H7 (cell line): ENCODE results near the gene REEP2. TPM values are rescaled to one million over a fixed set of nuclear protein-coding genes. Genes with fewer than 3 reads are reported as not detected.
A peak's percentile ranks its signal among the peaks of the same experiment; 100 is the strongest.
"Not testable (repeated sequence)": the region's sequence is repeated elsewhere in the genome, so short reads cannot be mapped to it uniquely, and the experiment has no call there.

Experiments
- DNase-seq: peaks from one replicate; pipeline ENCODE4 v3.0.0; 2012
- H3K27me3 ChIP-seq: 2 replicates; pipeline ENCODE4 v1.6.0; 2011; ENCODE audit warnings: mild to moderate bottlenecking, low read length; ENCODE audit not compliant: control insufficient read depth, insufficient read depth
- H3K36me3 ChIP-seq: replicated peaks from 2 replicates; pipeline ENCODE4 v1.5.1; 2011; ENCODE audit warnings: low read length; ENCODE audit not compliant: control insufficient read depth, insufficient read depth
- H3K4me3 ChIP-seq: 2 replicates; pipeline ENCODE4 v1.5.1; 2011; ENCODE audit warnings: low read depth, mild to moderate bottlenecking, control low read depth, low read length, moderate library complexity; ENCODE audit not compliant: insufficient read depth
- total RNA-seq: library from RNA; depleted of rRNA; stranded (reverse); fragments of >200 nt; shearing (Covaris generic); gene quantifications from 2 replicates; pipeline ENCODE4 v1.2.3, GENCODE V29; 2014

The REEP2 gene
- total RNA-seq, 1 experiment from 2014 or later, result 20.3 TPM

DNA sequence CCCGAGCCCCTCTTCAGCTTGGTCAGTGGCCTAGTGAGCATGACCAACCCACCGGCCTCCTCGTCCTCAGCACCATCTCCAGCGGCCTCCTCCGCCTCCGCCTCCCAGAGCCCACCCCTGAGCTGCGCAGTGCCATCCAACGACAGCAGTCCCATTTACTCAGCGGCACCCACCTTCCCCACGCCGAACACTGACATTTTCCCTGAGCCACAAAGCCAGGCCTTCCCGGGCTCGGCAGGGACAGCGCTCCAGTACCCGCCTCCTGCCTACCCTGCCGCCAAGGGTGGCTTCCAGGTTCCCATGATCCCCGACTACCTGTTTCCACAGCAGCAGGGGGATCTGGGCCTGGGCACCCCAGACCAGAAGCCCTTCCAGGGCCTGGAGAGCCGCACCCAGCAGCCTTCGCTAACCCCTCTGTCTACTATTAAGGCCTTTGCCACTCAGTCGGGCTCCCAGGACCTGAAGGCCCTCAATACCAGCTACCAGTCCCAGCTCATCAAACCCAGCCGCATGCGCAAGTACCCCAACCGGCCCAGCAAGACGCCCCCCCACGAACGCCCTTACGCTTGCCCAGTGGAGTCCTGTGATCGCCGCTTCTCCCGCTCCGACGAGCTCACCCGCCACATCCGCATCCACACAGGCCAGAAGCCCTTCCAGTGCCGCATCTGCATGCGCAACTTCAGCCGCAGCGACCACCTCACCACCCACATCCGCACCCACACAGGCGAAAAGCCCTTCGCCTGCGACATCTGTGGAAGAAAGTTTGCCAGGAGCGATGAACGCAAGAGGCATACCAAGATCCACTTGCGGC is 28.2 kb downstream of the REEP2 start:
- peaks cover 24% of the 10 kb centered on the region for H3K27me3 ChIP-seq
- peak; percentile 48 for DNase-seq
- no peak overlapping the region; the same call in 1 of the 2 replicates for H3K4me3 ChIP-seq
- H3K36me3 ChIP-seq, result no peaks in the 10 kb centered on the region; the same call in 1 of the 2 replicates

DNA sequence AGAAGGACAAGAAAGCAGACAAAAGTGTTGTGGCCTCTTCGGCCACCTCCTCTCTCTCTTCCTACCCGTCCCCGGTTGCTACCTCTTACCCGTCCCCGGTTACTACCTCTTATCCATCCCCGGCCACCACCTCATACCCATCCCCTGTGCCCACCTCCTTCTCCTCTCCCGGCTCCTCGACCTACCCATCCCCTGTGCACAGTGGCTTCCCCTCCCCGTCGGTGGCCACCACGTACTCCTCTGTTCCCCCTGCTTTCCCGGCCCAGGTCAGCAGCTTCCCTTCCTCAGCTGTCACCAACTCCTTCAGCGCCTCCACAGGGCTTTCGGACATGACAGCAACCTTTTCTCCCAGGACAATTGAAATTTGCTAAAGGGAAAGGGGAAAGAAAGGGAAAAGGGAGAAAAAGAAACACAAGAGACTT is 28.9 kb downstream of the REEP2 start:
- Histone ChIP-seq H3K27me3 (peaks cover 24% of the 10 kb centered on the region), H3K4me3 (no peak overlapping the region), H3K36me3 (no peaks in the 10 kb centered on the region; the same call in 1 of the 2 replicates)
- DNase-seq, result peak; percentile 26

DNA sequence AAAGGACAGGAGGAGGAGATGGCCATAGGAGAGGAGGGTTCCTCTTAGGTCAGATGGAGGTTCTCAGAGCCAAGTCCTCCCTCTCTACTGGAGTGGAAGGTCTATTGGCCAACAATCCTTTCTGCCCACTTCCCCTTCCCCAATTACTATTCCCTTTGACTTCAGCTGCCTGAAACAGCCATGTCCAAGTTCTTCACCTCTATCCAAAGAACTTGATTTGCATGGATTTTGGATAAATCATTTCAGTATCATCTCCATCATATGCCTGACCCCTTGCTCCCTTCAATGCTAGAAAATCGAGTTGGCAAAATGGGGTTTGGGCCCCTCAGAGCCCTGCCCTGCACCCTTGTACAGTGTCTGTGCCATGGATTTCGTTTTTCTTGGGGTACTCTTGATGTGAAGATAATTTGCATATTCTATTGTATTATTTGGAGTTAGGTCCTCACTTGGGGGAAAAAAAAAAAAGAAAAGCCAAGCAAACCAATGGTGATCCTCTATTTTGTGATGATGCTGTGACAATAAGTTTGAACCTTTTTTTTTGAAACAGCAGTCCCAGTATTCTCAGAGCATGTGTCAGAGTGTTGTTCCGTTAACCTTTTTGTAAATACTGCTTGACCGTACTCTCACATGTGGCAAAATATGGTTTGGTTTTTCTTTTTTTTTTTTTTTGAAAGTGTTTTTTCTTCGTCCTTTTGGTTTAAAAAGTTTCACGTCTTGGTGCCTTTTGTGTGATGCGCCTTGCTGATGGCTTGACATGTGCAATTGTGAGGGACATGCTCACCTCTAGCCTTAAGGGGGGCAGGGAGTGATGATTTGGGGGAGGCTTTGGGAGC is 29.5 kb downstream of the REEP2 start:
- no peak for DNase-seq
- Histone ChIP-seq H3K4me3 (no peak overlapping the region), H3K27me3 (peaks cover 24% of the 10 kb centered on the region), H3K36me3 (no peaks in the 10 kb centered on the region; the same call in 1 of the 2 replicates)

DNA sequence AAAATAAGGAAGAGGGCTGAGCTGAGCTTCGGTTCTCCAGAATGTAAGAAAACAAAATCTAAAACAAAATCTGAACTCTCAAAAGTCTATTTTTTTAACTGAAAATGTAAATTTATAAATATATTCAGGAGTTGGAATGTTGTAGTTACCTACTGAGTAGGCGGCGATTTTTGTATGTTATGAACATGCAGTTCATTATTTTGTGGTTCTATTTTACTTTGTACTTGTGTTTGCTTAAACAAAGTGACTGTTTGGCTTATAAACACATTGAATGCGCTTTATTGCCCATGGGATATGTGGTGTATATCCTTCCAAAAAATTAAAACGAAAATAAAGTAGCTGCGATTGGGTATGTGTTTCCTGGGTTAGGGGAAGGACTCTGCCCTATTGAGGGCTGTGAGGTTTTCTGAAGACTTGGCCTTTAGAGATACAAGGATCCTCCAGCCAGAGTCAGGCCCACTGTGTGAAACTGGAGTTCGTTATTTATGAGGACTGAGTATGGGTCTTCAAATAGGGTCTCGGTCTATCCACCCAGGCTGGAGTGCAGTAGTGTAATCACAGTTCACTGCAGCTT is 30.2 kb downstream of the REEP2 start:
- H3K36me3 ChIP-seq, result no peaks in the 10 kb centered on the region; the same call in 1 of the 2 replicates
- DNase-seq, result peak; percentile 30
- H3K4me3 ChIP-seq, result no peak overlapping the region

DNA sequence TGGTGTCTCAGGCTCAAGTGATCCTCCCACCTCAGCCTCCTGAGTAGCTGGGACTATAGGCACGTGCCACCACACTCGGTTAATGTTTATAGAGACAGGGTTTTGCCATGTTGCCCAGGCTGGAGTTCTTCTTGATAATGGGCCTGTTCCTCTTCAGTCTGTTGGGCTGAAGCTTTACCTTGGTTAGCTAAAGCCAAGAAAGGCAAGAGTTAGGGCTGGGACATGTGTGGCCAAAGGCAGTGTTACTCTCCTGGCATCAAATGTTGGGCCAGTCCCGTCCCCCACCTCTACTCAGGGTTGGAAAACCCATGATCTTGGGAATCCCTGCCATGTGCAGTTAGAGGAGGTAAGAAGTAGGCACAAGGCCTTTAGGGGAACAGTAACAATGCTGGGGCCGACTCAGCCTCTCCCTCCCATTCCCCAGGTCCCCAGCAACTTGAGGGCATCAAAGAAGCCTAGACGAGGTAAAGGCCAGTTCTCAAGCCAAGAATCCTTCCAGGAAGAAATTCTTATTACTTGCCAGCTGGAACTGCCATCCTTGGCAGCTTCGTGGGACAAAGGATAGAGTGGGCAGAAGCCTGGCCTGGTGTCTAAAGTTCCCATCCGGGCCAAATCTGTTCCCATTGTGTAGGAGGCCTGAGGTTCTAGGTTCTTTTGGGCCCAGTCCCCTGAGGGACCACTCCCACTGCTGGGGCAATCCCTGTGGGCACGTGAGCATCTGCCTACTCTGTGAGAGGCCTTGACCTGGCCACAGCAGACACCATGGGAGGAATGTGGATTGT is 30.9 kb downstream of the REEP2 start:
- no peaks in the 10 kb centered on the region; the same call in 1 of the 2 replicates for H3K36me3 ChIP-seq
- no peak for DNase-seq
- no peak overlapping the region for H3K4me3 ChIP-seq
- H3K27me3 ChIP-seq, result peaks cover 24% of the 10 kb centered on the region

More for the DNA sequence above, 30.2 kb downstream of the REEP2 start:
- peaks cover 24% of the 10 kb centered on the region for H3K27me3 ChIP-seq

DNA sequence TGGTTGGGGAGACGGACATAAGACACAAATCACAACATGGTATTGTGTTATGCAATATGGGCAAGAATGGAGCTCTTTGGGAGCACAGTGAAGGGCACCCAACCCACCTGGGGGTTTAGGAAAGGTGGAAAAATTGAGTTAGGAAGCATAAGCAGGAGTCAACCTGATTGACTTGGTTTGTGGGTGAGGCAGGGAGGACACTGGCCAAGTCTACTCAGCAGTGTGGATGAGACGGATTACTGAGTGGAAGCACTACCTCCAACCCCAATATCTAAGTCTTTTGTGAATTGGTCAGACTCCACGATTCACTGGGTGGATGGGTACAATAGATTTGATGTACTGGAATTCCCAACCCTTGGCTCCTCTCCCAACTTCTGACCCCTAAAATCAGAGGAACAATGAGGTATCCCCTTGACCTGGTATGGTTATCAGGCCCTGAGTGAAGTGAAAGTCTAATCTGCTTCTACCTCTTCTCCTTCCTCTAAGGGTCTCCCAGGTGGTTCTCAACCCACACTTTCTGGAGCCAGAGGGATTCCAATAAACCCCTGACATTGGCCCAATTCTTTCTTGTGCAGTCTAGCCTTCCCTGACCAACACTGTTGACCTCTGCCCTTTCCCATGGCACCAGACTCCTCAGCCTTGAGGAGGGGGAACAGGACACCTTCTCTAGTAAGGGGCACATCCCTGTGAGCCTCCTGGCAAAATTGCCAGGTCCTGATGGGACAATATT is 31.6 kb downstream of the REEP2 start:
- Histone ChIP-seq H3K27me3 (peaks cover 24% of the 10 kb centered on the region), H3K4me3 (no peak overlapping the region), H3K36me3 (no peaks in the 10 kb centered on the region; the same call in 1 of the 2 replicates)
- no peak for DNase-seq

DNA sequence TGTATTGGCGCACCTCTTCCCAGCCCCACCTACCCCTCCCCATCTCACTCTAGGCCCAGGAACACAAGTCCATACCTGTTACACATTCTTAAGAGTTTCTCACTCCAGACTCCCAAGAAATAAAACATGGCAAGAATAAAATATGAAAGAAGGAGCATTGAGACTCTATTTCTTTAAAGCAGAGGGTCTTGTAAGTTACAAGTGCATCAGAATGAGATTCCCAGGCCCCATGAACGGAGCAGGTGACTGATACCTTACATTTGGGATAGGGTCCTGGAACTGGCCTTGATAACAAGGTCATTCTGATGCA is 32.1 kb downstream of the REEP2 start:
- DNase-seq, result no peak
- Histone ChIP-seq H3K27me3 (peaks cover 18% of the 10 kb centered on the region), H3K36me3 (no peaks in the 10 kb centered on the region; the same call in 1 of the 2 replicates), H3K4me3 (no peak overlapping the region)

DNA sequence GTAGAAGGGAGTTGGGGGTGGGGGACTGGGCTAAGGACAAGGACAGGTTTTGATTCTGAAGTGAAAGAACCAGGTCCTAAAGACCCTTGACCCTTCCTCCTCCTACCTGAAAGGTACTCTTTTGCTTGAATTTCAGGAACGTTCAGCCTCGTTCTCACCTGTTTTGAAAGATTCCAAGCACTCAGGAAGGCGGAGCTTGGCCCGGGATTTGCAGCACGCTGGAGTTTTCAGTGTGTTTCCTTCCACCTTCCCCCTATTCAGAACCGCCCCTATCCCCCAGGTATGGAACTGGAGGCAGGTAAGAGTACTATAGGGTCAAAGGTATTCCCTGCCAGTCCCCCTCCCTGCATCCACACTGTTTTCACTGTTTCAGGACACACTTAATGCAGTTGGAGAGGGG is 33.5 kb downstream of the REEP2 start:
- peak; percentile 67 for DNase-seq
- Histone ChIP-seq H3K27me3 (peaks cover 5% of the 10 kb centered on the region), H3K36me3 (no peaks in the 10 kb centered on the region; the same call in 1 of the 2 replicates), H3K4me3 (no peak overlapping the region)

DNA sequence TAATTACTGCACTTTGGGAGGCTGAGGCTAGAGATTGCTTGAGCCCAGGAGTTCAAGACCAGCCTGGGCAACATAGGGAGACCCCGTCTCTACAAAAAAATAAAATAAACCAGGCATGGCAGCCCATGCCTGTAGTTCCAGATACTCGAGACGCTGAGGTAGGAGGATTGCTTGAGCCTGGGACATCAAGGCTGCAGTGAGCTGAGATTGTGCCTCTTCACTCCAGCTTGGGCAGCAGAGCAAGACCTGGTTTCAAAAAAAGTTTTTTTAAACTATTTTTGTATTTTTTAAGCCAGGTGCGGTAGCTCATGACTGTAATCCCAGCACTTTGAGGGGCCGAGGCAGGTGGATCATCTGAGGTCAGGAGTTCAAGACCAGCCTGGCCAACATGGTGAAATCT is 34.3 kb downstream of the REEP2 start:
- not testable (repeated sequence) for H3K27me3 ChIP-seq, H3K36me3 ChIP-seq, H3K4me3 ChIP-seq, DNase-seq

DNA sequence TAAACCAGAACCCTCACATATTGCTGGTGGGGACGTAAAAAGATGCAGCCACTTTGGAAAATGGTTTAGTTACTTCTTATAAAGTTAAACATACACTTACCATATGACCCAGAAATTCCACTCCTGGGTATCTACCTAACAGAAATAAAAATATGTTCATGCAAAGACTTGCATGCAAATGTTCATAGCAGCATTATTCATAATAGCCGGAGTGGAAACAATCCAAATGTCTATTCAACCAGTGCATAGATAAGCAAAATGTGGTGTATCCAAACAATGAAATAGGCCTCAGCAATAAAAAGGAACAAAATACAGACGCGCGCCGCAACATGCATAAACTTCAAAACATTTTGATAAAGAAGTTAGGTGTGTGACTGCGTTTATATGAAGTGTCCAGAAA is 38.1 kb downstream of the REEP2 start:
- DNase-seq, result no peak
- Histone ChIP-seq H3K36me3 (no peaks in the 10 kb centered on the region), H3K4me3 (no peak overlapping the region), H3K27me3 (no peaks in the 10 kb centered on the region)

DNA sequence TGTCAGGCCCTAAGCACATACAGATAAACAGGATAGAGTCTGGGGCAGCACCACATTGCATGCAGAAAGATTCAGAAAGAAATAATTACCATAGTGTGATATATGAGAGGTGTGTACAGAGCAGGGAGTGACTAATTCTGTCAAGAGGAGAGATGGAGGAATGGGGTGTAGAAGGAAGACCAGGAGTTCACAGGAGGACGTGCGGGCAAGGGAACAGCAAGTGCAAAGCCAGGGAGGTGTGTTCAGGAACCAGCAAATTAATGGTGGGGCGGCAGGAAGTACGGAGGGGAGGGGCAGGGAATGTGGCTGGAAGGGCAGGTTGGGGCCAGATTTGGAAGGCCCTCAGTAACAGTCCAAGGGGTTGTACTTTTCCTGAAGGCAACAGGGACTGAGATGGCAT is 43.8 kb downstream of the REEP2 start:
- H3K27me3 ChIP-seq, result no peaks in the 10 kb centered on the region
- no peak for DNase-seq
- no peak overlapping the region for H3K4me3 ChIP-seq
- H3K36me3 ChIP-seq, result no peaks in the 10 kb centered on the region

DNA sequence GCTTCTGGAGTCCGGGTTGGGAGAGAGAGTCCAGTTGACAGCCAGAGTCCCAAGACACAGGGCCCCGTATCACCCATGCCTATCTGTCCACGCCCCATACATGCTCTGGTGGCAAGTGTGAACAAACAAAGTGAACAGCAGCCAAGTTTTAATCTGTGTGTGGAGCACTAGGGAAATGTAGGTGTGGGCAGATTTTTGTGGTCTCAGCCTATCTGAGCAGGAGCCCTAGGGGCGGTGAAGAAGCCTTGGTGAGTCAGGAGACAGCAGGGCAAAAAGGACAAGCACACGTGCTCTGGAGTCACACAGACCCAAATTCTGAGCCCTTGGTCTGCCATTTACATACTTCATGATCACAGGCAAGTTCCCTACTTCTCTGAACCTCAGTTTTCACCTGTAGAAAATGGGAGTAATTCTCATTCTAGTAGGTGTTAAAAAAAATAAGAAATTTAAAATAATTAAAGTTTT is 49.7 kb downstream of the REEP2 start:
- no peak overlapping the region for H3K4me3 ChIP-seq
- H3K36me3 ChIP-seq, result no peaks in the 10 kb centered on the region
- H3K27me3 ChIP-seq, result peaks cover 33% of the 10 kb centered on the region
- DNase-seq, result no peak

DNA sequence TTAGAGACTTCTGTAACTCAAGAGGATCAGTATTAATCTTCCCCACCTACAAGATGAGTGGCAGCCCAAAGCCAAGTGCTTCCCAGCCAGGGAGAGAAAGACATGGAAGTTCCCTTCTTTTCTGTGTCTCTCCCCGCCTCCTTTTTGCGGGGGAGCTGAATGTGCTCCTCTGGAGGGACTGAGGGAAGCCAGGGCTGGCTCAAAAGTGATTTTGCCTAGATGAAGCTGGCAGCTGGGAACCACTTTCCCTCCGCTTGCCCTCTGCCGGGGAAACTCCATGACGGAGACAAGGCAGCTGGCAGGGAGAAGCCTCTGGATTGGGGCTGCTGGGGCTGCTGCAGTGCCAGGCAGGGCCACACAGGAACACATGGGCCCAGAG is 50.8 kb downstream of the REEP2 start:
- no peak for DNase-seq
- no peaks in the 10 kb centered on the region for H3K36me3 ChIP-seq
- H3K27me3 ChIP-seq, result peaks cover 33% of the 10 kb centered on the region
- no peak overlapping the region for H3K4me3 ChIP-seq
